K562 (cell line): ENCODE measurements around the gene TTLL4. TPM values are rescaled to one million over a fixed set of nuclear protein-coding genes. Genes with fewer than 3 reads are reported as not detected.

Experiments
- CEBPB ChIP-seq: fragments of 450-650 bp; IDR thresholded peaks from 2 replicates; pipeline ENCODE4 v1.6.1; 2016; ENCODE audit warnings: missing genetic modification characterization, missing compliant biosample characterization
- GATAD2B ChIP-seq: fragments of 450-650 bp; IDR thresholded peaks from 2 replicates; pipeline ENCODE4 v1.6.1; 2017; ENCODE audit warnings: mild to moderate bottlenecking, borderline replicate concordance
- HDGF ChIP-seq: fragments of 450-650 bp; IDR thresholded peaks from 2 replicates; pipeline ENCODE4 v1.6.1; 2016
- MAZ ChIP-seq, 2 experiments: fragments of 450-650 bp in 1 of 2; sonication (generic) in 1 of 2; formaldehyde crosslinking; IDR thresholded peaks in 1 of 2; conservative IDR thresholded peaks in 1 of 2; 2 replicates each; pipeline versions ENCODE4 v1.4.0 to v1.5.0; 2020; ENCODE audit warnings: mild to moderate bottlenecking in 1 of 2, missing genetic modification reagents in 1 of 2
- MGA ChIP-seq: fragments of 450-650 bp; IDR thresholded peaks from 2 replicates; pipeline ENCODE4 v1.6.1; 2016; ENCODE audit warnings: mild to moderate bottlenecking, moderate library complexity
- SIN3A ChIP-seq, 2 experiments: fragments of 150-350 bp in 1 of 2; IDR thresholded peaks; 2 replicates each; pipeline ENCODE4 v1.6.1; 2011 to 2016; ENCODE audit warnings: borderline replicate concordance in 2 of 2, low read depth in 2 of 2, low read length in 2 of 2, mild to moderate bottlenecking in 2 of 2, moderate library complexity in 2 of 2; ENCODE audit not compliant: control insufficient read depth in 1 of 2
- ZNF511 ChIP-seq: sonication (generic); formaldehyde crosslinking; IDR thresholded peaks from 2 replicates; pipeline ENCODE4 v1.8.0; 2022; ENCODE audit warnings: mild to moderate bottlenecking, missing genetic modification reagents
- polyA plus RNA-seq, 8 experiments: library from polyadenylated mRNA; depleted of rRNA in 4 of 8; stranded (reverse) in 5 of 8; unstranded in 3 of 8; fragments of >200 nt; fragmentation: Nextera tagmentation in 2 of 8; fragmentation: Illumina TruSeq in 1 of 8; extraction: Ambion mirVana in 2 of 8; extraction: Trizol in 1 of 8; gene quantifications; 2 replicates each; pipeline versions ENCODE4 v1.2.1 to v1.2.3, GENCODE V29; 2011 to 2014; ENCODE audit warnings: inconsistent platforms in 1 of 8, missing spikeins in 1 of 8
- total RNA-seq, 7 experiments: library from RNA; depleted of rRNA in 6 of 7; stranded (reverse); fragments of >200 nt in 6 of 7; fragmentation: Illumina TruSeq in 2 of 7; extraction: Trizol in 2 of 7; gene quantifications; 2 replicates each; pipeline versions ENCODE4 v1.2.1 to v1.2.3, GENCODE V29; 2011 to 2021; ENCODE audit warnings: low replicate concordance in 1 of 7
- TF ChIP-seq, protein P1 (sequence below): sonication (generic); formaldehyde crosslinking; IDR thresholded peaks from 2 replicates; pipeline ENCODE4 v1.8.0; 2022; ENCODE audit warnings: missing genetic modification reagents, mild to moderate bottlenecking, borderline replicate concordance
- TF ChIP-seq, protein P2 (sequence below), 2 experiments: fragments of 450-650 bp; conservative IDR thresholded peaks; 2 replicates each; pipeline ENCODE4 v1.6.1; 2017; ENCODE audit warnings: mild to moderate bottlenecking in 2 of 2, moderate library complexity in 2 of 2

The TTLL4 gene
- total and polyA plus RNA-seq, 9 of the 15 experiments (the other 6 are each of a cell fraction or from before 2014, with no cell fraction given), result 12.6 to 67.5 (median 24.5) TPM

DNA sequence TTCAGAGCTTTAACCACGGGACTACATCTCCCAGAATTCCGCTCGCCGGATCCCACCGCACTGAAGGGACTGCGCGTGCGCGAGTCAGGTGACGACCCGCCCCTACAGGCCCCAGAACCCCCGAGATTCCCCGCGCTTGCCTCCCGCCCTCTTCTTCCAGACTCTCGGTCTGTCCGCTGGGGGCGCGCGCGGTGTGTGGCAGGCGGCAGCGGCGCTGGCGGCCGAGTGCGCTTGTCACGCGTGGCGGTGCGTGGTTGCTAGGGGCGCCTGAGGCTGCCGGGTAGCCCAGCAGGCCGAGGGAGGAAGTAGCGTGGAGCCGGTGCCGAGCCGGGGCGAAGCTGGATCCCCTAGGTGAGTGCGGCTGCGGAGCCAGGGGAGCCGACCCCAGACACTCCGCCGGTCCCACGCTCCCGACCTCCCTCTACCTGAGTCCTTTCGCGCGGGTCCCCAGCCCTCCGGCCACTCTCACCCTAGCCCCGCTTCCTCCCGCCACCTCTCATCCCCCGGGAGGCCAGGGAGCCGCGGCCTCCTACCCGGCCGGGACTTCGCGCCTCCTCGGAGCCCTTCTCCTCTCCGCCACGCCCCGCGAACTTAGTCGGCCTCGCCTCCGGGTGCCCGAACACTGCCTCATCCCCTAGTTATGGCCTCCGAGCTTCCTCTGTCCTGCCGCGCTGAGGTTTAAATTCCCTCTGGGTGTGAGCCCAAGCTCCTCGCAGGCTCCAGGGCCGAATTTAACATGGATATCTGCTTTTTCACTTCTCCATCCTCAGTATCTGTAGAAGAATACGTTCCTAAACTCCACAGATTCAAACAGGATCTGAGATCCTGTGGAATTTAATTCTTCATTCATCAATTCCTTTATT is at the start of gene TTLL4 (continued):
- TF ChIP-seq, protein P1, sequence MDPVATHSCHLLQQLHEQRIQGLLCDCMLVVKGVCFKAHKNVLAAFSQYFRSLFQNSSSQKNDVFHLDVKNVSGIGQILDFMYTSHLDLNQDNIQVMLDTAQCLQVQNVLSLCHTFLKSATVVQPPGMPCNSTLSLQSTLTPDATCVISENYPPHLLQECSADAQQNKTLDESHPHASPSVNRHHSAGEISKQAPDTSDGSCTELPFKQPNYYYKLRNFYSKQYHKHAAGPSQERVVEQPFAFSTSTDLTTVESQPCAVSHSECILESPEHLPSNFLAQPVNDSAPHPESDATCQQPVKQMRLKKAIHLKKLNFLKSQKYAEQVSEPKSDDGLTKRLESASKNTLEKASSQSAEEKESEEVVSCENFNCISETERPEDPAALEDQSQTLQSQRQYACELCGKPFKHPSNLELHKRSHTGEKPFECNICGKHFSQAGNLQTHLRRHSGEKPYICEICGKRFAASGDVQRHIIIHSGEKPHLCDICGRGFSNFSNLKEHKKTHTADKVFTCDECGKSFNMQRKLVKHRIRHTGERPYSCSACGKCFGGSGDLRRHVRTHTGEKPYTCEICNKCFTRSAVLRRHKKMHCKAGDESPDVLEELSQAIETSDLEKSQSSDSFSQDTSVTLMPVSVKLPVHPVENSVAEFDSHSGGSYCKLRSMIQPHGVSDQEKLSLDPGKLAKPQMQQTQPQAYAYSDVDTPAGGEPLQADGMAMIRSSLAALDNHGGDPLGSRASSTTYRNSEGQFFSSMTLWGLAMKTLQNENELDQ (CRISPR knock-in tag), result no peak
- TF ChIP-seq, protein P2, sequence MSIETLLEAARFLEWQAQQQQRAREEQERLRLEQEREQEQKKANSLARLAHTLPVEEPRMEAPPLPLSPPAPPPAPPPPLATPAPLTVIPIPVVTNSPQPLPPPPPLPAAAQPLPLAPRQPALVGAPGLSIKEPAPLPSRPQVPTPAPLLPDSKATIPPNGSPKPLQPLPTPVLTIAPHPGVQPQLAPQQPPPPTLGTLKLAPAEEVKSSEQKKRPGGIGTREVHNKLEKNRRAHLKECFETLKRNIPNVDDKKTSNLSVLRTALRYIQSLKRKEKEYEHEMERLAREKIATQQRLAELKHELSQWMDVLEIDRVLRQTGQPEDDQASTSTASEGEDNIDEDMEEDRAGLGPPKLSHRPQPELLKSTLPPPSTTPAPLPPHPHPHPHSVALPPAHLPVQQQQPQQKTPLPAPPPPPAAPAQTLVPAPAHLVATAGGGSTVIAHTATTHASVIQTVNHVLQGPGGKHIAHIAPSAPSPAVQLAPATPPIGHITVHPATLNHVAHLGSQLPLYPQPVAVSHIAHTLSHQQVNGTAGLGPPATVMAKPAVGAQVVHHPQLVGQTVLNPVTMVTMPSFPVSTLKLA (conservative IDR thresholded peaks at IDR 0.05), result peak; percentile 67 to 90
- peak; percentile 53; the same call in 1 of the 2 replicates for TF ChIP-seq GATAD2B
- peak; percentile 46 to 85; a peak in 1 of 4 replicates for TF ChIP-seq SIN3A (IDR thresholded peaks at IDR 0.05; ENCODE audit: borderline replicate concordance in 2 of 2, control insufficient read depth in 1 of 2, low read depth in 2 of 2, low read length in 2 of 2)
- peak; percentile 70 for TF ChIP-seq MGA
- TF ChIP-seq ZNF511, result peak; percentile 68; the same call in 1 of the 2 replicates
- peak; percentile 90 to 96 for TF ChIP-seq MAZ (CRISPR knock-in tag; conservative IDR thresholded peaks at IDR 0.05 in 1 of 2, IDR thresholded peaks at IDR 0.05 in 1 of 2)
- TF ChIP-seq CEBPB, result no peak
- no peak for TF ChIP-seq HDGF
